K562 (cell line): ENCODE data around the gene NAA38. TPM values are rescaled to one million over a fixed set of nuclear protein-coding genes. Genes with fewer than 3 reads are reported as not detected.

Source experiments
- ATAC-seq: fragments of 200-7000 bp; cut with Tn5 transposase; 3 replicates; pipeline ENCODE4 v1.9.1; 2020; ENCODE audit warnings: moderate library complexity
- BruUV-seq: library from RNA; stranded (reverse); fragments of 400-500 nt; replicated peaks from 2 replicates; lab custom pipeline; 2021; lab: Mats Ljungman, UMichigan
- CTCF ChIA-PET: fragments of 300-600 bp; formaldehyde crosslinking; extraction: SDS; loops from one replicate; lab custom pipeline; 2021; ENCODE audit warnings: low intra/inter-chr PET ratio; lab: Yijun Ruan, JAX
- POLR2A ChIA-PET: fragments of 300-600, 350-650 bp; sonication (Branson Sonifier 250); formaldehyde crosslinking; extraction: SDS; loops from one replicate; lab custom pipeline; 2021; ENCODE audit warnings: antibody characterized with exemption, inconsistent platforms; lab: Yijun Ruan, JAX
- DNase-seq, 4 experiments: peaks; one replicate each; pipeline versions ENCODE4 v3.0.0 to v3.0.0-alpha.2; 2011 to 2018; ENCODE audit warnings: low spot score in 3 of 4, mixed read lengths in 3 of 4; ENCODE audit errors: extremely low read depth in 1 of 4
- FAIRE-seq: peaks from 2 replicates; lab custom pipeline; 2011; peaks lifted over from hg19 to GRCh38; lab: Jason Lieb, UNC
- H2AFZ ChIP-seq: 2 replicates; pipeline ENCODE4 v1.6.0; 2011; ENCODE audit warnings: low read depth, low read length, control low read depth, inconsistent platforms
- H3K27ac ChIP-seq: fragments of 200-600 bp; 3 replicates; pipeline ENCODE4 v1.8.0; 2011; ENCODE audit warnings: low read depth, mild to moderate bottlenecking, control low read depth, inconsistent platforms, low read length, moderate library complexity, mixed read lengths; ENCODE audit errors: extremely low read depth
- H3K27me3 ChIP-seq, 2 experiments: fragments of 300-600 bp in 1 of 2; 2 replicates in 1 of 2; 3 replicates in 1 of 2; pipeline versions ENCODE4 v1.6.0 to v1.8.0; 2011; ENCODE audit warnings: inconsistent platforms in 2 of 2, low read length in 2 of 2, mild to moderate bottlenecking in 1 of 2, mixed read lengths in 1 of 2, moderate library complexity in 1 of 2; ENCODE audit not compliant: control insufficient read depth in 2 of 2, insufficient read depth in 2 of 2
- H3K36me3 ChIP-seq: fragments of 300-600 bp; 3 replicates; pipeline ENCODE4 v1.8.0; 2011; ENCODE audit warnings: mild to moderate bottlenecking, low read length, inconsistent platforms; ENCODE audit not compliant: control insufficient read depth, insufficient read depth
- H3K4me1 ChIP-seq, 2 experiments: fragments of 200-600 bp in 1 of 2; replicated peaks in 1 of 2; 2 replicates in 1 of 2; 3 replicates in 1 of 2; pipeline versions ENCODE4 v1.5.1 to v1.8.0; 2011; ENCODE audit warnings: inconsistent platforms in 2 of 2, low read length in 2 of 2, mild to moderate bottlenecking in 1 of 2, mixed read lengths in 1 of 2, moderate library complexity in 1 of 2; ENCODE audit not compliant: control insufficient read depth in 2 of 2, insufficient read depth in 2 of 2
- H3K4me2 ChIP-seq: 2 replicates; pipeline ENCODE4 v1.6.1; 2011; ENCODE audit warnings: low read length, control low read depth, inconsistent platforms, mixed read lengths; ENCODE audit not compliant: insufficient read depth
- H3K4me3 ChIP-seq: fragments of 200-600 bp; sonication (generic), shearing (Covaris generic); 2 replicates; pipeline ENCODE4 v1.5.1; 2016; ENCODE audit warnings: control low read depth, inconsistent platforms
- H3K79me2 ChIP-seq: fragments of 200-600 bp; 3 replicates; pipeline ENCODE4 v1.8.0; 2011; ENCODE audit warnings: low read length, inconsistent platforms; ENCODE audit not compliant: control insufficient read depth, insufficient read depth
- H3K9ac ChIP-seq, 2 experiments: 2 replicates each; pipeline versions ENCODE4 v1.6.0 to v1.6.1; 2011; ENCODE audit warnings: low read depth in 2 of 2, low read length in 2 of 2, control low read depth in 1 of 2, inconsistent platforms in 1 of 2, mild to moderate bottlenecking in 1 of 2, mixed read lengths in 1 of 2; ENCODE audit not compliant: insufficient read depth in 1 of 2
- H3K9me1 ChIP-seq: one replicate; pipeline ENCODE4 v1.6.0; 2011; ENCODE audit warnings: inconsistent platforms, mild to moderate bottlenecking, low read length, moderate library complexity; ENCODE audit not compliant: control insufficient read depth, insufficient read depth
- H3K9me3 ChIP-seq: replicated peaks from 2 replicates; pipeline ENCODE4 v1.5.1; 2011; ENCODE audit warnings: low read depth, low read length, inconsistent platforms; ENCODE audit not compliant: control insufficient read depth, insufficient read depth
- H4K20me1 ChIP-seq: replicated peaks from 2 replicates; pipeline ENCODE4 v1.6.1; 2011; ENCODE audit warnings: low read length, inconsistent platforms, mixed read lengths; ENCODE audit not compliant: control insufficient read depth, insufficient read depth
- E2F3 ChIP-seq: fragments of 250-450 bp; sonication (Bioruptor Pico); IDR thresholded peaks from 2 replicates; pipeline ENCODE4 v1.4.0; 2020; ENCODE audit warnings: mild to moderate bottlenecking
- ELF1 ChIP-seq: fragments of 200-800 bp; sonication (Bioruptor generic); IDR thresholded peaks from 2 replicates; pipeline ENCODE4 v1.6.1; 2016; ENCODE audit warnings: missing genetic modification characterization, missing compliant biosample characterization
- ESRRB ChIP-seq: fragments of 250-450 bp; sonication (Bioruptor Pico); IDR thresholded peaks from 2 replicates; pipeline ENCODE4 v1.5.0; 2020; ENCODE audit warnings: mild to moderate bottlenecking, moderate library complexity, borderline replicate concordance
- HMGN3 ChIP-seq: IDR thresholded peaks from 2 replicates; pipeline ENCODE4 v1.6.1; 2011; ENCODE audit warnings: borderline replicate concordance, low read depth, mild to moderate bottlenecking, mixed read lengths, low read length; ENCODE audit not compliant: insufficient read length; ENCODE audit errors: extremely low read depth
- ILF3 ChIP-seq: fragments of 450-650 bp; IDR thresholded peaks from 2 replicates; pipeline ENCODE4 v1.6.1; 2018; ENCODE audit warnings: antibody characterized with exemption, mild to moderate bottlenecking, moderate library complexity, borderline replicate concordance
- NCOR1 ChIP-seq: fragments of 450-650 bp; IDR thresholded peaks from 2 replicates; pipeline ENCODE4 v1.6.1; 2016; ENCODE audit warnings: mild to moderate bottlenecking, moderate library complexity
- SAFB2 ChIP-seq: fragments of 200-400 bp; formaldehyde crosslinking; IDR thresholded peaks from 2 replicates; pipeline ENCODE4 v1.6.1; 2018; ENCODE audit warnings: borderline replicate concordance, low read length, low read depth, moderate library complexity; ENCODE audit not compliant: severe bottlenecking
- SIN3A ChIP-seq, 2 experiments: fragments of 150-350 bp in 1 of 2; IDR thresholded peaks; 2 replicates each; pipeline ENCODE4 v1.6.1; 2011 to 2016; ENCODE audit warnings: borderline replicate concordance in 2 of 2, low read depth in 2 of 2, low read length in 2 of 2, mild to moderate bottlenecking in 2 of 2, moderate library complexity in 2 of 2; ENCODE audit not compliant: control insufficient read depth in 1 of 2
- SRSF1 ChIP-seq: fragments of 200-400 bp; formaldehyde crosslinking; IDR thresholded peaks from 2 replicates; pipeline ENCODE4 v1.6.1; 2017; ENCODE audit warnings: mild to moderate bottlenecking, low read depth, low read length, moderate library complexity
- USF2 ChIP-seq: sonication (generic); formaldehyde crosslinking; IDR thresholded peaks from 2 replicates; pipeline ENCODE4 v1.5.0; 2020; ENCODE audit warnings: missing genetic modification reagents
- YBX1 ChIP-seq: fragments of 450-650 bp; IDR thresholded peaks from 2 replicates; pipeline ENCODE4 v1.7.1; 2016; ENCODE audit warnings: mild to moderate bottlenecking
- WGBS: fragments of 100-300 bp; shearing (Covaris generic); methylation state at CpG from one replicate; pipeline ENCODE4 v1.1.6; 2016; ENCODE audit warnings: low coverage, mixed read lengths; ENCODE audit not compliant: insufficient coverage; ENCODE audit errors: missing lambda C conversion rate; 5-methylcytosine and 5-hydroxymethylcytosine counted together
- in situ Hi-C: fragments of 300-500 bp; cut with MboI; formaldehyde crosslinking; loops from 4 replicates; pipeline ENCODE4 v1.15.0; 2018; ENCODE audit warnings: inconsistent platforms, mixed read lengths
- intact Hi-C: fragments of 100-400 bp; cut with micrococcal nuclease; formaldehyde crosslinking; loops from 2 replicates; pipeline ENCODE4 v1.14.2; 2022
- polyA plus RNA-seq, 8 experiments: library from polyadenylated mRNA; depleted of rRNA in 4 of 8; stranded (reverse) in 5 of 8; unstranded in 3 of 8; fragments of >200 nt; fragmentation: Nextera tagmentation in 2 of 8; fragmentation: Illumina TruSeq in 1 of 8; extraction: Ambion mirVana in 2 of 8; extraction: Trizol in 1 of 8; gene quantifications; 2 replicates each; pipeline versions ENCODE4 v1.2.1 to v1.2.3, GENCODE V29; 2011 to 2014; ENCODE audit warnings: inconsistent platforms in 1 of 8, missing spikeins in 1 of 8
- total RNA-seq, 7 experiments: library from RNA; depleted of rRNA in 6 of 7; stranded (reverse); fragments of >200 nt in 6 of 7; fragmentation: Illumina TruSeq in 2 of 7; extraction: Trizol in 2 of 7; gene quantifications; 2 replicates each; pipeline versions ENCODE4 v1.2.1 to v1.2.3, GENCODE V29; 2011 to 2021; ENCODE audit warnings: low replicate concordance in 1 of 7

NAA38 gene
- total and polyA plus RNA-seq, 9 of the 15 experiments (the other 6 are each of a cell fraction or from before 2014, with no cell fraction given) = 16.4 to 99.8 (median 57.3) TPM

GRCh38 chr17:7820231-7820630 lies 37.1 kb downstream of the NAA38 start:
- no peaks in the 10 kb centered on the region for H3K36me3 ChIP-seq
- H3K4me1 ChIP-seq = peaks cover 0 to 9% of the 10 kb centered on the region in 2 experiments; a peak in 2 of 5 replicates
- H3K9ac ChIP-seq = no peak overlapping the region
- intact Hi-C loops (loop anchor here (5.0 to 10.0 kb wide), 3 partner anchors 37 to 225 kb away; partner anchors contain the start of genes CYB5D1, NAA38 and TMEM88), in situ Hi-C loops (no loop called here)
- H3K79me2 ChIP-seq = no peaks in the 10 kb centered on the region
- peaks cover 15 to 64% of the 10 kb centered on the region in 2 experiments for H3K27me3 ChIP-seq
- no peaks in the 10 kb centered on the region; the same call in 1 of the 2 replicates for H4K20me1 ChIP-seq
- POLR2A ChIA-PET = interaction anchor here (0.7 to 1.2 kb wide), 2 partner anchors 13 to 40 kb away, joined by 3 read pairs; no protein-coding TSS in a partner anchor
- FAIRE-seq = no peak
- H3K4me2 ChIP-seq = no peak overlapping the region
- no peak overlapping the region for H3K27ac ChIP-seq
- no TSS peak for BruUV-seq
- H2AFZ ChIP-seq = no peak overlapping the region
- 0% methylated on average over 5 of the region's 5 CpGs for WGBS
- no peaks in the 10 kb centered on the region for H3K9me1 ChIP-seq
- no peak for ATAC-seq
- no peak for TF ChIP-seq SAFB2
- TF ChIP-seq YBX1 = no peak
- no peak for TF ChIP-seq SRSF1
- TF ChIP-seq USF2 = no peak
- TF ChIP-seq E2F3 = no peak
- no peak for TF ChIP-seq HMGN3
- TF ChIP-seq ELF1 (tag) = no peak
- TF ChIP-seq SIN3A (IDR thresholded peaks at IDR 0.05; ENCODE audit: borderline replicate concordance in 2 of 2, control insufficient read depth in 1 of 2, low read depth in 2 of 2, low read length in 2 of 2) = no peak
- TF ChIP-seq ILF3 = no peak
- TF ChIP-seq ESRRB (CRISPR knock-in tag) = no peak
- no peak for TF ChIP-seq NCOR1
- TF ChIP-seq, all 486 proteins: peak for 0
- Histone ChIP-seq H3K9me3 (no peaks in the 10 kb centered on the region), H3K4me3 (no peak overlapping the region)
- CTCF ChIA-PET = no interaction called here
- DNase-seq = no peak
